ENCODE data around the gene DNAJB8.

The DNAJB8 gene

DNA sequence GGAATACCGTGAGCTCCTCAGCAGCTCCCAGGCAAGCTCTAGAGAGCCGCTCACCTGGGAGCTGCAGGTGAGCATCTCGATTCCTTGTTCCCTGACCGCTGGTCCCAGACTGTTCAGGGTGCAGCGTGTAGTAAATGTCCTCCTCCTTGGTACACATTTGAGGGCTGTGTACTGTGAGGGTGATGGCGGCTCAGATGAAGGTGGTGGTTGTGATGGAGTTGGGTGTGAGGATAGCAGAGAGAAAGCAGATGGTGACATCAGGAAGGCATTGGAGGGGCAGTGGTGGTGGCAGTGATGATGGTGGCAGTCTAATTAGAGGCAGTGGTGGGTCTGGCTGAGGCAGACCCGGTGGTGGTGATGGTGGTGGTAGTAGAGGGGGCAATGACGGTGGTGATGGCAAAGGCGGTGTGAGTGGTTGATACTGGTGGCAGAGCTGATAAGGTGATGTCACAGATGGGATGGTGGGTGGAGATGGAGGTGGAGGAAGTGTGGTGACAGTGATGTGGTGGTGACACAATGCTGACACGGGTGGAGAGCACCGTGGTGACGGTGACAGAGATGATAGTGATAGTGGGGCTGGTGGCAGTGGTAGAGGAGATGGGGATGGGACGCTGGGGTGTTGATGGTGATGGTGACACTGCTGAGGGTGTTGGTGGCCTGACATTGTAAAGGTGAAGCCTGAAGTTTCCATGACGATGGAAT is at the start of gene DNAJB8:
TSS of gene DNAJB8 (minus strand) at position 51 of the 702 bp plus-strand sequence. CDS start 3,645 bp downstream, outside the sequence.
- peaks cover 70% of the 10 kb centered on the region for H3K27me3 Mint-ChIP-seq (ENCODE audit: low read depth, poor library complexity)
- no peak within 1 kb of the TSS for H3K4me3 Mint-ChIP-seq
- peaks cover 5% of the 10 kb centered on the region for H3K4me1 Mint-ChIP-seq
- H3K36me3 Mint-ChIP-seq (ENCODE audit: low read depth) = no peaks in the 10 kb centered on the region
- no peaks in the 10 kb centered on the region for H3K9me3 Mint-ChIP-seq
- H3K27ac Mint-ChIP-seq = no peak within 1 kb of the TSS
- TF ChIP-seq, protein P1, sequence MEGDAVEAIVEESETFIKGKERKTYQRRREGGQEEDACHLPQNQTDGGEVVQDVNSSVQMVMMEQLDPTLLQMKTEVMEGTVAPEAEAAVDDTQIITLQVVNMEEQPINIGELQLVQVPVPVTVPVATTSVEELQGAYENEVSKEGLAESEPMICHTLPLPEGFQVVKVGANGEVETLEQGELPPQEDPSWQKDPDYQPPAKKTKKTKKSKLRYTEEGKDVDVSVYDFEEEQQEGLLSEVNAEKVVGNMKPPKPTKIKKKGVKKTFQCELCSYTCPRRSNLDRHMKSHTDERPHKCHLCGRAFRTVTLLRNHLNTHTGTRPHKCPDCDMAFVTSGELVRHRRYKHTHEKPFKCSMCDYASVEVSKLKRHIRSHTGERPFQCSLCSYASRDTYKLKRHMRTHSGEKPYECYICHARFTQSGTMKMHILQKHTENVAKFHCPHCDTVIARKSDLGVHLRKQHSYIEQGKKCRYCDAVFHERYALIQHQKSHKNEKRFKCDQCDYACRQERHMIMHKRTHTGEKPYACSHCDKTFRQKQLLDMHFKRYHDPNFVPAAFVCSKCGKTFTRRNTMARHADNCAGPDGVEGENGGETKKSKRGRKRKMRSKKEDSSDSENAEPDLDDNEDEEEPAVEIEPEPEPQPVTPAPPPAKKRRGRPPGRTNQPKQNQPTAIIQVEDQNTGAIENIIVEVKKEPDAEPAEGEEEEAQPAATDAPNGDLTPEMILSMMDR (IDR thresholded peaks at IDR 0.05) = no peak
- no peak for DNase-seq

DNA sequence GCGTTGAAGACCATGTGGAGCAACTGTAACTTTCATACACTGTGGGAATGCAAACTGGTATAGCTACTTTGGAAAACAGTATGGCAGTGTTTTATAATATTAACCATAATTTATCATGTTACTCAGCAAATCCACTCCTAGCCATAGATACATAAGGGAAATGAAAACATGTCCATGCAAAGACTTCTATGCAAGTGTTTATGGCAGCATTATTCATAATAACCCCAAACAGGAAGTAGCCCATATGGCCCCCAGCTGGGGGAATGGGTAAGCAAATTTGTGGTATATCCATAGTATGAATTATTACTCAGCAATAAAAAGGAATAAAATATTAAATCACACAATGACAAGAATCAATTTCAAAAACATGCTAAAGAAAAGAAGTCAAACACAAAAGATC is 49.3 kb upstream of the DNAJB8 start:
- H3K27me3 Mint-ChIP-seq (ENCODE audit: low read depth, poor library complexity) = peaks cover 61% of the 10 kb centered on the region
- peaks cover 24% of the 10 kb centered on the region for H3K9me3 Mint-ChIP-seq
- H3K4me3 Mint-ChIP-seq = no peak overlapping the region
- TF ChIP-seq, protein P1 (IDR thresholded peaks at IDR 0.05) = no peak
- DNase-seq = no peak
- H3K4me1 Mint-ChIP-seq = no peaks in the 10 kb centered on the region
- H3K27ac Mint-ChIP-seq = no peak overlapping the region
- no peaks in the 10 kb centered on the region for H3K36me3 Mint-ChIP-seq (ENCODE audit: low read depth)

DNA sequence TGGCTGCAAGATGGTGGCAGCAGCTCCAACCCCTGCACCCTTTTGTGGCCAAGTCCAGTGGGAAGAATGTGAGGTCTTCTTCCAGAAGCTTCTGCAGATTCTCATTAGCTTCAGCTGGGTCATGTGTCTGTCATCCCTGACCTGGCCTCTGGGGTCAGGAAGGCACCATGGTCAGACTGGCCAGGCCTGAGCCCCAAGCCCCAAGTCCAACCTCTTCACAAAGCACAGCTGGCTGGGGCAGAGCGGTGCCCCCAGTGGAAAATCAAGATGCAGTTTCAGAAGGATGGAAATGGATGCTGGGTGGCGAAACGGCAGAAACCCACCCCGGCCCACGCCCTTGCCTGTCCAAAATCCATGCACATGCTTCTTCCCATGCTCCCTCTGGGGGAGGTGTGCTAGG is 42.2 kb upstream of the DNAJB8 start:
- H3K36me3 Mint-ChIP-seq (ENCODE audit: low read depth) = no peaks in the 10 kb centered on the region
- H3K4me1 Mint-ChIP-seq = no peaks in the 10 kb centered on the region
- no peak for DNase-seq
- H3K27me3 Mint-ChIP-seq (ENCODE audit: low read depth, poor library complexity) = peaks cover 59% of the 10 kb centered on the region
- TF ChIP-seq, protein P1 (IDR thresholded peaks at IDR 0.05) = no peak
- H3K27ac Mint-ChIP-seq = no peak overlapping the region
- H3K4me3 Mint-ChIP-seq = no peak overlapping the region
- H3K9me3 Mint-ChIP-seq = peaks cover 10% of the 10 kb centered on the region

DNA sequence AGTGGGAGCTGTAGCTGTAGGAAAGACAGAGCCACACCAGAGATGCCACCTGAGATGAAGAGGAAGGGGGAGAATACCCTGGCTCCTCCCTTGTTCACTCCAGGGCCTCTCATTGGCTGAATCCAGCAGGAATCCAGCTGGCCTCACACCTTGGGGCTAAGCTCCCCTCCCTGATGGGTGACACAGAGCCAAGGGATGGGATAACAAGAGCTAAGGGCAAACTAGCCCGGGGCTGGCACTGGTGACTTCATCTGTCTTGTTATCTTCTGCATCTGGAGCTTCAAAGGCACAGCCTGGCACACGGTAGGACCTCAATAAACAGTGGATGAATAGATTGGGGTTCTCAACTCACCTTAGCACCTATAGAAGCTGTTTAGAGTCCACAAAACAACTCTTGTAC is 40.1 kb upstream of the DNAJB8 start:
- no peak overlapping the region for H3K27ac Mint-ChIP-seq
- no peaks in the 10 kb centered on the region for H3K36me3 Mint-ChIP-seq (ENCODE audit: low read depth)
- H3K4me1 Mint-ChIP-seq = no peaks in the 10 kb centered on the region
- H3K27me3 Mint-ChIP-seq (ENCODE audit: low read depth, poor library complexity) = peaks cover 62% of the 10 kb centered on the region
- TF ChIP-seq, protein P1 (IDR thresholded peaks at IDR 0.05) = no peak
- peaks cover 7% of the 10 kb centered on the region for H3K9me3 Mint-ChIP-seq
- H3K4me3 Mint-ChIP-seq = no peak overlapping the region
- no peak for DNase-seq

DNA sequence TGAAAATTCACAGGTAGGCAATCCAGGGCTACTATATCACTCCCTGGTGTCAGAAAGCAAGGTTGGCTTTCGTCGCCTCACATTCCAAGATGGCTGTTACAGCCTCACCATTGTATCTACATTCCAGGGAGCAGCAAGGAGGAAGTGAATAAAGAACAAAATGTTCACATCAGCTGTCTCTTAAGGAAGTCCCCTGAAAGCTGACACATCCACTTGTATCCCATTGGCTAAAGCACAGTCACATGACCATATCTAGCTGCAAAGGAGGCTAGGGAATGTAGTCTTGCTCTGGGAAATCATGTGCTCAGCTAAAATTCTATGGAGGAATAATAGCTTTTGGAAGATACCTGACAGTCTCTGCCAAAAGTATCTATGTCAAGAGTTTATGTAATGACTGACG is 39.1 kb upstream of the DNAJB8 start:
- H3K9me3 Mint-ChIP-seq = peaks cover 7% of the 10 kb centered on the region

More for the DNA sequence above, 39.1 kb upstream of the DNAJB8 start:
- TF ChIP-seq, protein P1 (IDR thresholded peaks at IDR 0.05) = no peak
- no peak overlapping the region for H3K4me3 Mint-ChIP-seq
- peaks cover 66% of the 10 kb centered on the region for H3K27me3 Mint-ChIP-seq (ENCODE audit: low read depth, poor library complexity)
- DNase-seq = no peak
- H3K4me1 Mint-ChIP-seq = no peaks in the 10 kb centered on the region
- H3K27ac Mint-ChIP-seq = no peak overlapping the region
- no peaks in the 10 kb centered on the region for H3K36me3 Mint-ChIP-seq (ENCODE audit: low read depth)
